ENCODE data around the gene MAML3.

Gene MAML3

GRCh38 chr4:139672215-139672614 lies 481.8 kb downstream of the MAML3 start:
- DNase-seq (ENCODE audit: low read depth in 2 of 2), result no peak
- TF ChIP-seq CTCF (IDR thresholded peaks at IDR 0.05; ENCODE audit: low read depth, low read length), result no peak
- H3K4me3 ChIP-seq (replicated peaks in 1 of 2; ENCODE audit: low read depth in 2 of 2, low read length in 2 of 2), result no peak overlapping the region

DNA sequence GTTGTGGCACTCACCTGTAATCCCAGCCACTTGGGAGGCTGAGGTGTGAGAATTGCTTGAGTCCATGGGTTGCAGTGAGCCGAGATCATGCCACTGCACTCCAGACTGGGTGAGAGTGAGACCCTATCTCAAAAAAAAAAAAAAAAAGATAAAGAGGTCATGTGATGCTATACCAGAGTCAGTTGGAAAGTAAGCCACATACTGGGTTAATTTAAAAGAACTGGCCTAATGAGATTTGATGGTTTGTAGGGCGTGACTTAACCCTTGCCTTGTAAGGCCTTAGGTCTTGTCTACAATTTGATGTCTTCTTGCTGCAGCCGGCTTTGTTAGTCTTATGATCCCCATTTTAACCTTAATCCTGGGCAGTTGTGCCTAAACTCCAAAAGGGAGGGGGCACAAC lies 483.2 kb downstream of the MAML3 start:
- no peak for DNase-seq (ENCODE audit: low read depth in 2 of 2)
- no peak overlapping the region for H3K4me3 ChIP-seq (replicated peaks in 1 of 2; ENCODE audit: low read depth in 2 of 2, low read length in 2 of 2)
- no peak for TF ChIP-seq CTCF (IDR thresholded peaks at IDR 0.05; ENCODE audit: low read depth, low read length)

GRCh38 chr4:139669890-139670289 lies 484.1 kb downstream of the MAML3 start:
- H3K4me3 ChIP-seq (replicated peaks in 1 of 2; ENCODE audit: low read depth in 2 of 2, low read length in 2 of 2), result no peak overlapping the region
- DNase-seq (ENCODE audit: low read depth in 2 of 2), result no peak
- no peak for TF ChIP-seq CTCF (IDR thresholded peaks at IDR 0.05; ENCODE audit: low read depth, low read length)

DNA sequence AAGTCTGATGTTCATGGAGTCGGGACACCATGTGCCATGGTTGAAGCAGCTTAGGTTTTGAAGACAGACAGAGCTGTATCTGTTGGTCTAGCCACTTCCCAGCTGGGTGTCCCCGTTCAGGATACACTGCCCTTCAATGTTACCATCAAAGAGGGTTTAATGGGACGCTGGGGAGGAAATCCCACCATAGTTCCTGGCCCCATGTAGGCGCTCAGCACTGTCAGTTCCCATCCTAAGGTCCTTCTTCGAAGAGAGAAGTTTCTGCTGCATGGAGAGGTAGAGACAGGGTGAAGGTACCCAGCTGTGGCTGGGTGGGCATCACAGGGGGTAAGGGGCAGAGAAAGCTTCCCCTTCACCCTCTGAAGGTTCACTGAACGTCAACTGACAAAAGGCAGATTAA lies 484.6 kb downstream of the MAML3 start:
- H3K4me3 ChIP-seq (replicated peaks in 1 of 2; ENCODE audit: low read depth in 2 of 2, low read length in 2 of 2), result no peak overlapping the region
- TF ChIP-seq CTCF (IDR thresholded peaks at IDR 0.05; ENCODE audit: low read depth, low read length), result no peak
- DNase-seq (ENCODE audit: low read depth in 2 of 2), result no peak

DNA sequence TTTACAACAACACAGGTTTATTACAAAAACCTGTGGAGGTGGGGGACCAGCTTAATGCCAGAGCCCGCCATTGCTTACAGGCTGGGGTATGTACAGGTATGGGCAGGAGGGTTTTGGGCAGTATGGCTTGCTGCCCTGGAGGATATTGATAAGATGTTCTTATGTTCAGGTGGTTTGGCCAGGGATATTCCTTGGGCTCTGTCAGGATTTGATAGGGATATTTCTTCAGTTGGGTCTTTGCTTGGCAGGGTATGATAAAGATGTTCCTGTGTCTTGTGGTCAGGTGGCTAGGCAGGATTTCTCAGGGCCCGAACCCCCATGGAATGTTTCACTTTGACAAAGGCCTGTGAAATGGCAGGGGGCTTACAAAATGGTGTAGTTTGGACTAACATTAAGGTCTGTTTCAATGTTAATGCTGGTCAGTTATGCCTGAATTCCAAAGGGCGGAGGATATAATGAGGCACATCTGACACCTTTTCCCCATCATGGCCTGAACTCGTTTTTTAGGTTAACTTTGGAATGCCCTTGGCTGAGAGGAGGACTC lies 485.3 kb downstream of the MAML3 start:
- no peak for DNase-seq (ENCODE audit: low read depth in 2 of 2)
- no peak overlapping the region for H3K4me3 ChIP-seq (replicated peaks in 1 of 2; ENCODE audit: low read depth in 2 of 2, low read length in 2 of 2)
- TF ChIP-seq CTCF (IDR thresholded peaks at IDR 0.05; ENCODE audit: low read depth, low read length), result no peak

GRCh38 chr4:139668036-139668435 lies 485.9 kb downstream of the MAML3 start:
- no peak overlapping the region for H3K4me3 ChIP-seq (replicated peaks in 1 of 2; ENCODE audit: low read depth in 2 of 2, low read length in 2 of 2)
- no peak for DNase-seq (ENCODE audit: low read depth in 2 of 2)
- TF ChIP-seq CTCF (IDR thresholded peaks at IDR 0.05; ENCODE audit: low read depth, low read length), result no peak
